ENCODE results near the gene TNFRSF6B.

The TNFRSF6B gene

GRCh38 chr20:63697868-63698545 lies 1.6 kb downstream of the TNFRSF6B start:
- POLR2A ChIA-PET, result no interaction called here

GRCh38 chr20:63698739-63699465 lies 2.5 kb downstream of the TNFRSF6B start:
- 88% methylated on average over 18 of the region's 19 CpGs for WGBS (ENCODE audit: insufficient coverage)
- Histone ChIP-seq H3K9me3 (ENCODE audit: control extremely low read depth in 1 of 5, control insufficient read depth in 4 of 5, insufficient read depth in 2 of 5, low read depth in 1 of 5, low read length in 4 of 5) (no peaks in the 10 kb centered on the region), H3K27me3 (replicated peaks in 2 of 5; ENCODE audit: control insufficient read depth in 4 of 5, insufficient read depth in 5 of 5, low read length in 4 of 5) (no peaks in the 10 kb centered on the region), H3K4me3 (ENCODE audit: control insufficient read depth in 1 of 7, extremely low read depth in 1 of 7, insufficient read depth in 4 of 7, low read depth in 2 of 7, low read length in 6 of 7) (no peak overlapping the region), H3K36me3 (ENCODE audit: control insufficient read depth in 4 of 4, insufficient read depth in 4 of 4, low read length in 3 of 4) (peaks cover 0 to 27% (median 6%) of the 10 kb centered on the region in 4 experiments), H3K27ac (ENCODE audit: insufficient read depth in 1 of 2, low read depth in 1 of 2, low read length in 2 of 2, poor library complexity in 1 of 2, severe bottlenecking in 2 of 2) (no peak overlapping the region), H3K4me1 (ENCODE audit: control extremely low read depth in 1 of 4, control insufficient read depth in 4 of 4, insufficient read depth in 4 of 4, low read length in 3 of 4) (peaks cover 0 to 21% (median 19%) of the 10 kb centered on the region in 4 experiments)
- POLR2A ChIA-PET, result no interaction called here
- DNase-seq, result no peak
- CTCF ChIA-PET, result interaction anchor here (1.0 to 1.1 kb wide), 3 partner anchors 9 to 165 kb away, joined by 3 to 5 read pairs (median 3); partner anchors contain the start of genes ARFRP1 and ZGPAT

More at GRCh38 chr20:63697868-63698545, 1.6 kb downstream of the TNFRSF6B start:
- WGBS (ENCODE audit: insufficient coverage), result 87% methylated on average over 20 of the region's 40 CpGs
- no peaks in the 10 kb centered on the region for H3K9me3 ChIP-seq (ENCODE audit: control extremely low read depth in 1 of 5, control insufficient read depth in 4 of 5, insufficient read depth in 2 of 5, low read depth in 1 of 5, low read length in 4 of 5)
- H3K36me3 ChIP-seq (ENCODE audit: control insufficient read depth in 4 of 4, insufficient read depth in 4 of 4, low read length in 3 of 4), result peaks cover 0 to 23% (median 3%) of the 10 kb centered on the region in 4 experiments
- H3K4me3 ChIP-seq (ENCODE audit: control insufficient read depth in 1 of 7, extremely low read depth in 1 of 7, insufficient read depth in 4 of 7, low read depth in 2 of 7, low read length in 6 of 7), result no peak overlapping the region
- CTCF ChIA-PET, result interaction anchor here (1.0 to 1.1 kb wide), 3 partner anchors 9 to 166 kb away, joined by 3 to 5 read pairs (median 3); partner anchors contain the start of genes ARFRP1 and ZGPAT
- no peaks in the 10 kb centered on the region for H3K27me3 ChIP-seq (replicated peaks in 2 of 5; ENCODE audit: control insufficient read depth in 4 of 5, insufficient read depth in 5 of 5, low read length in 4 of 5)
- DNase-seq, result no peak
- peaks cover 0 to 21% (median 19%) of the 10 kb centered on the region in 4 experiments for H3K4me1 ChIP-seq (ENCODE audit: control extremely low read depth in 1 of 4, control insufficient read depth in 4 of 4, insufficient read depth in 4 of 4, low read length in 3 of 4)
- H3K27ac ChIP-seq (ENCODE audit: insufficient read depth in 1 of 2, low read depth in 1 of 2, low read length in 2 of 2, poor library complexity in 1 of 2, severe bottlenecking in 2 of 2), result no peak overlapping the region

GRCh38 chr20:63699466-63700198 lies 3.2 kb downstream of the TNFRSF6B start:
- Histone ChIP-seq H3K4me3 (ENCODE audit: control insufficient read depth in 1 of 7, extremely low read depth in 1 of 7, insufficient read depth in 4 of 7, low read depth in 2 of 7, low read length in 6 of 7) (no peak overlapping the region), H3K4me1 (ENCODE audit: control extremely low read depth in 1 of 4, control insufficient read depth in 4 of 4, insufficient read depth in 4 of 4, low read length in 3 of 4) (peaks cover 0 to 21% (median 19%) of the 10 kb centered on the region in 4 experiments), H3K36me3 (ENCODE audit: control insufficient read depth in 4 of 4, insufficient read depth in 4 of 4, low read length in 3 of 4) (peaks cover 0 to 28% (median 12%) of the 10 kb centered on the region in 4 experiments), H3K27me3 (replicated peaks in 2 of 5; ENCODE audit: control insufficient read depth in 4 of 5, insufficient read depth in 5 of 5, low read length in 4 of 5) (no peaks in the 10 kb centered on the region), H3K27ac (ENCODE audit: insufficient read depth in 1 of 2, low read depth in 1 of 2, low read length in 2 of 2, poor library complexity in 1 of 2, severe bottlenecking in 2 of 2) (no peak overlapping the region), H3K9me3 (ENCODE audit: control extremely low read depth in 1 of 5, control insufficient read depth in 4 of 5, insufficient read depth in 2 of 5, low read depth in 1 of 5, low read length in 4 of 5) (no peaks in the 10 kb centered on the region)
- DNase-seq, result no peak
- ChIA-PET POLR2A (no interaction called here), CTCF (interaction anchor here (1.1 kb wide), 1 partner anchor 9 kb away, joined by 5 read pairs; no protein-coding TSS in a partner anchor)
- 93% methylated on average over 20 of the region's 24 CpGs for WGBS (ENCODE audit: insufficient coverage)

GRCh38 chr20:63700199-63701050 lies 4.0 kb downstream of the TNFRSF6B start:
- no peaks in the 10 kb centered on the region for H3K9me3 ChIP-seq (ENCODE audit: control extremely low read depth in 1 of 5, control insufficient read depth in 4 of 5, insufficient read depth in 2 of 5, low read depth in 1 of 5, low read length in 4 of 5)
- no peak overlapping the region for H3K4me3 ChIP-seq (ENCODE audit: control insufficient read depth in 1 of 7, extremely low read depth in 1 of 7, insufficient read depth in 4 of 7, low read depth in 2 of 7, low read length in 6 of 7)
- H3K36me3 ChIP-seq (ENCODE audit: control insufficient read depth in 4 of 4, insufficient read depth in 4 of 4, low read length in 3 of 4), result peaks cover 5 to 29% (median 20%) of the 10 kb centered on the region in 4 experiments
- H3K27me3 ChIP-seq (replicated peaks in 2 of 5; ENCODE audit: control insufficient read depth in 4 of 5, insufficient read depth in 5 of 5, low read length in 4 of 5), result no peaks in the 10 kb centered on the region
- POLR2A ChIA-PET, result no interaction called here
- no peak for DNase-seq
- H3K4me1 ChIP-seq (ENCODE audit: control extremely low read depth in 1 of 4, control insufficient read depth in 4 of 4, insufficient read depth in 4 of 4, low read length in 3 of 4), result peaks cover 0 to 21% (median 19%) of the 10 kb centered on the region in 4 experiments
- 97% methylated on average over 27 of the region's 43 CpGs for WGBS (ENCODE audit: insufficient coverage)
- CTCF ChIA-PET, result interaction anchor here (1.2 kb wide), 1 partner anchor 95 kb away, joined by 3 read pairs; no protein-coding TSS in a partner anchor
- no peak overlapping the region for H3K27ac ChIP-seq (ENCODE audit: insufficient read depth in 1 of 2, low read depth in 1 of 2, low read length in 2 of 2, poor library complexity in 1 of 2, severe bottlenecking in 2 of 2)

- Histone ChIP-seq H3K27ac (ENCODE audit: insufficient read depth in 1 of 2, low read depth in 1 of 2, low read length in 2 of 2, poor library complexity in 1 of 2, severe bottlenecking in 2 of 2) (no peak overlapping the region), H3K36me3 (ENCODE audit: control insufficient read depth in 4 of 4, insufficient read depth in 4 of 4, low read length in 3 of 4) (peaks cover 5 to 32% (median 25%) of the 10 kb centered on the region in 4 experiments), H3K9me3 (ENCODE audit: control extremely low read depth in 1 of 5, control insufficient read depth in 4 of 5, insufficient read depth in 2 of 5, low read depth in 1 of 5, low read length in 4 of 5) (no peaks in the 10 kb centered on the region), H3K4me3 (ENCODE audit: control insufficient read depth in 1 of 7, extremely low read depth in 1 of 7, insufficient read depth in 4 of 7, low read depth in 2 of 7, low read length in 6 of 7) (no peak overlapping the region), H3K27me3 (replicated peaks in 2 of 5; ENCODE audit: control insufficient read depth in 4 of 5, insufficient read depth in 5 of 5, low read length in 4 of 5) (no peaks in the 10 kb centered on the region), H3K4me1 (ENCODE audit: control extremely low read depth in 1 of 4, control insufficient read depth in 4 of 4, insufficient read depth in 4 of 4, low read length in 3 of 4) (peaks cover 0 to 18% (median 17%) of the 10 kb centered on the region in 4 experiments)
- ChIA-PET CTCF (interaction anchor here (1.2 kb wide), 1 partner anchor 94 kb away, joined by 3 read pairs; no protein-coding TSS in a partner anchor), POLR2A (no interaction called here)
- DNase-seq, result no peak
- WGBS (ENCODE audit: insufficient coverage), result 92% methylated on average over 4 of the region's 5 CpGs
These were observed 4.5 kb downstream of the TNFRSF6B start for GRCh38 chr20:63701051-63701328.

- Histone ChIP-seq H3K36me3 (ENCODE audit: control insufficient read depth in 4 of 4, insufficient read depth in 4 of 4, low read length in 3 of 4) (peaks cover 5 to 37% (median 30%) of the 10 kb centered on the region in 4 experiments), H3K27ac (ENCODE audit: insufficient read depth in 1 of 2, low read depth in 1 of 2, low read length in 2 of 2, poor library complexity in 1 of 2, severe bottlenecking in 2 of 2) (no peak overlapping the region), H3K4me1 (ENCODE audit: control extremely low read depth in 1 of 4, control insufficient read depth in 4 of 4, insufficient read depth in 4 of 4, low read length in 3 of 4) (peaks cover 4 to 19% (median 17%) of the 10 kb centered on the region in 4 experiments), H3K4me3 (ENCODE audit: control insufficient read depth in 1 of 7, extremely low read depth in 1 of 7, insufficient read depth in 4 of 7, low read depth in 2 of 7, low read length in 6 of 7) (no peak overlapping the region), H3K9me3 (ENCODE audit: control extremely low read depth in 1 of 5, control insufficient read depth in 4 of 5, insufficient read depth in 2 of 5, low read depth in 1 of 5, low read length in 4 of 5) (no peaks in the 10 kb centered on the region), H3K27me3 (replicated peaks in 2 of 5; ENCODE audit: control insufficient read depth in 4 of 5, insufficient read depth in 5 of 5, low read length in 4 of 5) (no peaks in the 10 kb centered on the region)
- ChIA-PET CTCF (interaction anchor here (1.2 kb wide), 1 partner anchor 94 kb away, joined by 3 read pairs; no protein-coding TSS in a partner anchor), POLR2A (interaction anchor here (0.6 kb wide), 1 partner anchor 11 kb away, joined by 3 read pairs; no protein-coding TSS in a partner anchor)
- over 99% methylated on average over 10 of the region's 14 CpGs for WGBS (ENCODE audit: insufficient coverage)
- no peak for DNase-seq
These were observed 5.0 kb downstream of the TNFRSF6B start for GRCh38 chr20:63701329-63702035.

Measured in common myeloid progenitor, CD34-positive (primary cell).